ENCODE results near the gene PCBP2.

GRCh38 chr12:53467880-53468279 lies 16.0 kb downstream of the PCBP2 start:
- TF ChIP-seq ZBTB7A (IDR thresholded peaks at IDR 0.05; ENCODE audit: low read depth) = no peak
- TF ChIP-seq EP300 (IDR thresholded peaks at IDR 0.05; ENCODE audit: borderline replicate concordance) = no peak
- TF ChIP-seq, protein P1, sequence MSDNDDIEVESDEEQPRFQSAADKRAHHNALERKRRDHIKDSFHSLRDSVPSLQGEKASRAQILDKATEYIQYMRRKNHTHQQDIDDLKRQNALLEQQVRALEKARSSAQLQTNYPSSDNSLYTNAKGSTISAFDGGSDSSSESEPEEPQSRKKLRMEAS (IDR thresholded peaks at IDR 0.05) = no peak
- TF ChIP-seq, protein P2, sequence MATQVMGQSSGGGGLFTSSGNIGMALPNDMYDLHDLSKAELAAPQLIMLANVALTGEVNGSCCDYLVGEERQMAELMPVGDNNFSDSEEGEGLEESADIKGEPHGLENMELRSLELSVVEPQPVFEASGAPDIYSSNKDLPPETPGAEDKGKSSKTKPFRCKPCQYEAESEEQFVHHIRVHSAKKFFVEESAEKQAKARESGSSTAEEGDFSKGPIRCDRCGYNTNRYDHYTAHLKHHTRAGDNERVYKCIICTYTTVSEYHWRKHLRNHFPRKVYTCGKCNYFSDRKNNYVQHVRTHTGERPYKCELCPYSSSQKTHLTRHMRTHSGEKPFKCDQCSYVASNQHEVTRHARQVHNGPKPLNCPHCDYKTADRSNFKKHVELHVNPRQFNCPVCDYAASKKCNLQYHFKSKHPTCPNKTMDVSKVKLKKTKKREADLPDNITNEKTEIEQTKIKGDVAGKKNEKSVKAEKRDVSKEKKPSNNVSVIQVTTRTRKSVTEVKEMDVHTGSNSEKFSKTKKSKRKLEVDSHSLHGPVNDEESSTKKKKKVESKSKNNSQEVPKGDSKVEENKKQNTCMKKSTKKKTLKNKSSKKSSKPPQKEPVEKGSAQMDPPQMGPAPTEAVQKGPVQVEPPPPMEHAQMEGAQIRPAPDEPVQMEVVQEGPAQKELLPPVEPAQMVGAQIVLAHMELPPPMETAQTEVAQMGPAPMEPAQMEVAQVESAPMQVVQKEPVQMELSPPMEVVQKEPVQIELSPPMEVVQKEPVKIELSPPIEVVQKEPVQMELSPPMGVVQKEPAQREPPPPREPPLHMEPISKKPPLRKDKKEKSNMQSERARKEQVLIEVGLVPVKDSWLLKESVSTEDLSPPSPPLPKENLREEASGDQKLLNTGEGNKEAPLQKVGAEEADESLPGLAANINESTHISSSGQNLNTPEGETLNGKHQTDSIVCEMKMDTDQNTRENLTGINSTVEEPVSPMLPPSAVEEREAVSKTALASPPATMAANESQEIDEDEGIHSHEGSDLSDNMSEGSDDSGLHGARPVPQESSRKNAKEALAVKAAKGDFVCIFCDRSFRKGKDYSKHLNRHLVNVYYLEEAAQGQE (IDR thresholded peaks at IDR 0.05; ENCODE audit: low read depth) = no peak
- TF ChIP-seq FOXM1 (IDR thresholded peaks at IDR 0.05; ENCODE audit: borderline replicate concordance, low read depth) = no peak
- no peak for TF ChIP-seq YY1 (IDR thresholded peaks at IDR 0.05; ENCODE audit: low read depth)
- no peak for TF ChIP-seq TAF1 (IDR thresholded peaks at IDR 0.05; ENCODE audit: low read depth)
- no peak for TF ChIP-seq CREB1 (IDR thresholded peaks at IDR 0.05; ENCODE audit: low read depth)
